T-helper 1 cell treated with Interleukin-12 subunit alpha and Interleukin-12 subunit beta and Interleukin-4 antibody, amounts not matched to agents 30 μg/mL and 1 μg/mL, for 36 hours (primary cell): ENCODE measurements around the gene CCL3.
A peak's percentile ranks its signal among the peaks of the same experiment; 100 is the strongest.
"Not testable (repeated sequence)": the region's sequence is repeated elsewhere in the genome, so short reads cannot be mapped to it uniquely, and the experiment has no call there.

Source experiments
- H3K27ac Mint-ChIP-seq: one replicate; pipeline ENCODE4 v1.8.0; 2021; ENCODE audit warnings: mild to moderate bottlenecking, mixed read lengths
- H3K27me3 Mint-ChIP-seq: one replicate; pipeline ENCODE4 v1.8.0; 2021; ENCODE audit warnings: low read depth, mixed read lengths
- H3K36me3 Mint-ChIP-seq: one replicate; pipeline ENCODE4 v1.8.0; 2021; ENCODE audit warnings: low read depth, mixed read lengths
- H3K4me1 Mint-ChIP-seq: one replicate; pipeline ENCODE4 v1.8.0; 2021; ENCODE audit warnings: low read depth, mixed read lengths
- H3K4me3 Mint-ChIP-seq: one replicate; pipeline ENCODE4 v1.8.0; 2021; ENCODE audit warnings: mild to moderate bottlenecking, moderate library complexity, mixed read lengths
- H3K9me3 Mint-ChIP-seq: one replicate; pipeline ENCODE4 v1.8.0; 2021; ENCODE audit warnings: mixed read lengths

CCL3 gene

GRCh38 chr17:36124879-36125824, 35.2 kb upstream of the CCL3 start:
- Mint-ChIP-seq H3K36me3 (no peaks in the 10 kb centered on the region), H3K4me1 (no peaks in the 10 kb centered on the region), H3K9me3 (peaks cover 14% of the 10 kb centered on the region), H3K27me3 (peaks cover 22% of the 10 kb centered on the region), H3K27ac (no peak overlapping the region), H3K4me3 (no peak overlapping the region)

- Mint-ChIP-seq H3K4me3 (no peak overlapping the region), H3K9me3 (peaks cover 14% of the 10 kb centered on the region), H3K36me3 (no peaks in the 10 kb centered on the region), H3K4me1 (no peaks in the 10 kb centered on the region), H3K27ac (no peak overlapping the region), H3K27me3 (peaks cover 8% of the 10 kb centered on the region)
Observed at GRCh38 chr17:36123431-36123830, 33.5 kb upstream of the CCL3 start.

GRCh38 chr17:36121099-36121498, 31.2 kb upstream of the CCL3 start:
- not testable (repeated sequence) for H3K4me1 Mint-ChIP-seq, H3K27ac Mint-ChIP-seq

DNA sequence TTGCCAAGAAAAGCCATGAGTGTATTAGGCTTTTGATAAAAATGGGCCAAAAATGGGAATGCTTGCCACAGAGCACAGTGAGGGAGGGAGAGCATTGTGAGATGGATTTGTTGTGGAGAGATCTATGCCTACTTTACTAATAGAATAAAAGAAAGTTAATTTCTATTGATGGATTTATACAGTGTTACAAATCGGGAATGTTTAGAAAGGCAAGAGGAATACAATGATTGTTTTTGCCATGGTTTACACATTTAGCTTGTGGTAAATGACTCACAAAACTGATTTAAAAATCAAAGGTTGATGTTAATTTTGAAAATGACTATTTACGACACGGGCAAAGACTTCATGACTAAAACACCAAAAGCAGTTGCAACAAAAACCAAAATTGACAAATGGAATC, 30.3 kb upstream of the CCL3 start:
- Mint-ChIP-seq H3K27ac (no peak overlapping the region), H3K4me1 (no peaks in the 10 kb centered on the region), H3K27me3 (peaks cover 4% of the 10 kb centered on the region), H3K36me3 (no peaks in the 10 kb centered on the region), H3K4me3 (no peak overlapping the region), H3K9me3 (peaks cover 3% of the 10 kb centered on the region)

More at GRCh38 chr17:36121099-36121498, 31.2 kb upstream of the CCL3 start:
- H3K9me3 Mint-ChIP-seq, result peaks cover 11% of the 10 kb centered on the region
- H3K4me3 Mint-ChIP-seq, H3K36me3 Mint-ChIP-seq, H3K27me3 Mint-ChIP-seq: not testable (repeated sequence)

DNA sequence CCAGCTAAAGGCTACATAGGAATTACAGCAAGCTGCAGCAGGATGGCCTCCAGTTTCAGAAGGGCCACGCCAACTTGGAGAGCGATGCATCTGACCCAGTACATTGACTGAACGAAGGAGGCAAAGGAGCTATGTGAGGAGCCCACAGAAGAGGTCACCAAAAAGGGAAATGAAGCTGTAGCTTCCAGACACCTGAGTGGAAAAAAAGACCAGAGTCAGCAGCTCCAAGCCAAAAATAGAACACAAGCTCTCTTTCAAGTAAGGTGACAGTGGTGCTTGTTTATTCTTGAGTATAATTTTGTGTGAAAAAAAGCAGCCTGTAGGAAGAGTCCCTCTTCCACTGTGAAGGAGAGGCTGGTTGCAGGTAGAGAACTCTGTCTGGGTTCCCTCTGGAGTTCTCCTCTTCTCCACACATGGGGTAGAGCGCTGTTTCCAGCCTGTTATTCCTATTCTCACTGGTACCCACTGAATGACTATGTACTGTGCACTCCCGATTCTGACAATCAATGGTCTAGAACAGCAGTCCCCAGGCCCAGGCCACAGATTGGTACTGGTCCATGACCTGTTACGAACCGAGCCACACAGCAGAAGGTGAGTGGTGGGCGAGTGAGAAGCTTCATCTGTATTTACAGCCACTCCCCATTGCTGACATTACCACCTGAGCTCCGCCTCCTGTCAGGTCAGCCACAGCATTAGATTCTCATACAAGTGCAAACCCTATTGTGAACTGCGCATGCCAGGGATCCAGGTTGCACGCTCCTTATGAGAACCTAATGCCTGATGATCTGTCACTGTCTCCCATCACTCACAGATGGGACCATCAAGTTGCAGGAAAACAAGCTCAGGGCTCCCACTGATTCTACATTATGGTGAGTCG, 28.8 kb upstream of the CCL3 start:
- peaks cover 4% of the 10 kb centered on the region for H3K27me3 Mint-ChIP-seq
- H3K9me3 Mint-ChIP-seq, result peaks cover 4% of the 10 kb centered on the region
- no peaks in the 10 kb centered on the region for H3K4me1 Mint-ChIP-seq
- H3K27ac Mint-ChIP-seq, result peak overlapping the region; percentile 46
- H3K4me3 Mint-ChIP-seq, result no peak overlapping the region
- no peaks in the 10 kb centered on the region for H3K36me3 Mint-ChIP-seq

DNA sequence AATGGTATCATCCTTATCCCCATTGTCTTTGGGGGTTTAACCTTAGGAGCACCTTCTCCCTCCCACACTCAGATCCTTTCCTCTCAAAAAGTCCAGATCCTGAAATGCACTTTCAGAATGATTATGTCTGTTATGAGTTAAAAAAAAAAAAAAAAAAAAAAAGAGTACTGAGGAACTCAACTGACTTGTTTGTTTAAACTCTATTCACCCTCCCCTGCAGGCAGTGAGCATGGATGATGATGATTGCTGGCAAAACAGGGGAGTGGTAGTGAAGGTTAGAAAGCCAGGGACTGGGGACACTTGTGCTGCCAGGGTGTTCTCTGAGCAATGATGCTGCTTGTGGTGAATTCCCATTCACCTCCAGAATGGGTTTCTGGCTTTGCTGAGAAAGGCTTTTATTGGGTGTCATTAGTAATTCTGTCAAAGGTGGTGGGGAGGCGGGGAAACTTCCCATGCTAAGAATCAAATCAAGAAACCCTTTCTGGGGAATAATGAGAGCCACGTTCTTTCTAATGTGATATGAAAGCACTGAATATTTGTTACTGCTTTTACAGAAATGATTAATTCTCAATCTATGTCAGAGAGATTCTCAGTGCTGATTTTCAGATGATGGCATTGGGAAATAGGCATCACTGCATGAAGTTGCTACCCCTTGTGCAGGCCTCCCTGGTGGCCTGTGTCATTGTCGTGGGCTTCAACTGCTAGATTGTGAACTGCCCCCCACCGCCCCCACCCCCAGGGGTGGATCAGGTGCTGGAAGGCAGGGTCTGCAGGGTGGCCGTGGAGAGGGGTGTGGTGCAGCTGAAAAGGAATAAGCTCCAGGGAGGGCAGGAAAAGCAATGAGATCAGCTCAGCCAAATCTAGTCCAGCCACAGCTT, 27.8 kb upstream of the CCL3 start:
- H3K4me1 Mint-ChIP-seq, result no peaks in the 10 kb centered on the region
- peaks cover 8% of the 10 kb centered on the region for H3K9me3 Mint-ChIP-seq
- H3K27me3 Mint-ChIP-seq, result peaks cover 4% of the 10 kb centered on the region
- no peaks in the 10 kb centered on the region for H3K36me3 Mint-ChIP-seq
- H3K27ac Mint-ChIP-seq, result peak overlapping the region; percentile 46
- H3K4me3 Mint-ChIP-seq, result no peak overlapping the region

- H3K27me3 Mint-ChIP-seq, H3K27ac Mint-ChIP-seq, H3K4me3 Mint-ChIP-seq, H3K36me3 Mint-ChIP-seq, H3K4me1 Mint-ChIP-seq: not testable (repeated sequence)
- peaks cover 13% of the 10 kb centered on the region for H3K9me3 Mint-ChIP-seq
Observed at GRCh38 chr17:36115649-36115977, 25.7 kb upstream of the CCL3 start.

GRCh38 chr17:36114971-36115648, 25.2 kb upstream of the CCL3 start:
- not testable (repeated sequence) for H3K36me3 Mint-ChIP-seq, H3K27ac Mint-ChIP-seq, H3K4me1 Mint-ChIP-seq, H3K27me3 Mint-ChIP-seq, H3K4me3 Mint-ChIP-seq
- H3K9me3 Mint-ChIP-seq, result peaks cover 13% of the 10 kb centered on the region

DNA sequence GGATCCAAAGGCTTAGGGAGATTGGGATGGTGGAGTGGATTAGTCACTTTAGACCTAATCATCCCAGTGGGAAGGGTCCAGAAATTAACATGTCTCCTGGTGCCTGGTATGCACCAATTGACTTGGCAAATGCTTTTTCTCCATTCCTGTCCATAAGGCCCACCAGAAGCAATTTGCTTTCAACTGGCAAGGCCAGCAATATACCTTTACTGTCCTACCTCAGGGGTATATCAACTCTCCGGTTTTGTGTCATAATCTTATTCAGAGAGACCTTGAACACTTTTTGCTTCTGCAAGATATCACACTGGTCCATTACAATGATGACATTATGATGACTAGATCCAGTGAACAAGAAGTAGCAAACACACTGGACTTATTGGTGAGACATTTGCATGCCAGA, 23.2 kb upstream of the CCL3 start:
- not testable (repeated sequence) for H3K4me3 Mint-ChIP-seq, H3K27ac Mint-ChIP-seq, H3K27me3 Mint-ChIP-seq, H3K4me1 Mint-ChIP-seq, H3K36me3 Mint-ChIP-seq
- H3K9me3 Mint-ChIP-seq, result peaks cover 13% of the 10 kb centered on the region

DNA sequence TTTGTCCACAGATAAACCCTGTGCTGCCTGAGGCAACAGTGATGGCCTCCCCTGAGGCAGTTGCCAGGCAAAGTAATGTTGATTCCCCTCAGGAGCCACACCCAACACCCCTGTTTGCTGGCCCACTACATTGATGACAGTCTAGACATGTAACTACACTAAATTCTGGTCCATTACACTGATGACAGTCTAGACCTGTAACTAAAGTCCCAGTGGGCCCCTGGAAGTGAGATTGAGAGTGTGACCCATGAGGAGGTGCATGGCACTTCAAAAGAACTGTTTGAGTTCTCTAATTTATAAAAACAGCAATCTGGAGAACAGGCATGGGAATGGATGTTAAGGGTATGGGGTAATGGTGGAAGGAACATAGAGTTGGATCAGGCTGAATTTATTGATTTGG, 22.6 kb upstream of the CCL3 start:
- H3K4me3 Mint-ChIP-seq, result no peak overlapping the region
- no peaks in the 10 kb centered on the region for H3K4me1 Mint-ChIP-seq
- no peak overlapping the region for H3K27ac Mint-ChIP-seq
- H3K27me3 Mint-ChIP-seq, result no peaks in the 10 kb centered on the region
- peaks cover 13% of the 10 kb centered on the region for H3K9me3 Mint-ChIP-seq
- H3K36me3 Mint-ChIP-seq, result no peaks in the 10 kb centered on the region

DNA sequence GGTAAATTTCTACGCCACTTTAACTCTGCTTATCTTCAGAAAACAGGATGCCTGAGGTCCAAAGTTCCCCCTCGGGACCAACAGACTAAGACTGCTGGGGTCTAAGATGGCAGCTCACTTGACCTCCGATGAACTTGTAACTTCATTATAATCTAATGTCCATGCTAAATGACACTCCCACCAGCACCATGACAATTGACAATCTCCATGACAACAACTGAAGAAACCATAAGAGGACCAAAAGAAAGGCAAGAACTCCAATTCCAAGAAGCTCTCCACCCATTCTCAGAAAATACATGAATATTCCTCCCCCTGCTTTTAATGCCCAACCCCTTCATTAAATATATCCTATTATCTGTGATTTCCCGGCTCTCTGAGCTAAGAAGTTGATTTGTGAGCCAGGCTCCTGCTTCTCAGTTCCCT, 21.1 kb upstream of the CCL3 start:
- Mint-ChIP-seq H3K27me3 (no peaks in the 10 kb centered on the region), H3K27ac (no peak overlapping the region), H3K9me3 (peaks cover 13% of the 10 kb centered on the region), H3K4me1 (no peaks in the 10 kb centered on the region), H3K36me3 (no peaks in the 10 kb centered on the region), H3K4me3 (no peak overlapping the region)

GRCh38 chr17:36108265-36108664, 18.3 kb upstream of the CCL3 start:
- H3K4me3 Mint-ChIP-seq, H3K4me1 Mint-ChIP-seq, H3K9me3 Mint-ChIP-seq: not testable (repeated sequence)

DNA sequence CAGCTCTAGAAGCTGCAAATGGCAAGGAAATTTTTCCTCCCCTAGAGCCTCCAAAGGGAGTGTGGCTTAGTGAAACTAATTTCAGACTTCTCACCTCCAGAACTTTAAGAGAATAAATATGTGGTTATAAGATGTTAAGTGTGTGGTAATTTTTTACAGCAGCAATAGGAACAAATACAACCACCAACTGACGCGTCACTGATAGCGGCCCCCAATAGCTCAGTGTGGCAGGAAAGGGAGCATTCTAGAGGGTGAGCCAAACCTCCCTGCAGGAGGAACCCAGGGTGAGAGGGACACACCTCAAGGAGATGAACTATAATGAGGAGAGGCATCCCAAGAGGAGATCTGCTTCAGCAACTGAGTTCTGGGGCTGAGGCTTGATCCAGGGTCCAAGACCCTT, 17.7 kb upstream of the CCL3 start:
- no peak overlapping the region for H3K27ac Mint-ChIP-seq
- no peaks in the 10 kb centered on the region for H3K36me3 Mint-ChIP-seq
- H3K9me3 Mint-ChIP-seq, result peaks cover 5% of the 10 kb centered on the region
- H3K4me3 Mint-ChIP-seq, result no peak overlapping the region
- H3K4me1 Mint-ChIP-seq, result peaks cover 4% of the 10 kb centered on the region
- H3K27me3 Mint-ChIP-seq, result peaks cover 8% of the 10 kb centered on the region

More at GRCh38 chr17:36108265-36108664, 18.3 kb upstream of the CCL3 start:
- H3K27me3 Mint-ChIP-seq, H3K27ac Mint-ChIP-seq, H3K36me3 Mint-ChIP-seq: not testable (repeated sequence)

GRCh38 chr17:36106493-36106835, 16.5 kb upstream of the CCL3 start:
- Mint-ChIP-seq H3K4me1 (peaks cover 4% of the 10 kb centered on the region), H3K27me3 (peaks cover 8% of the 10 kb centered on the region), H3K9me3 (no peaks in the 10 kb centered on the region), H3K27ac (no peak overlapping the region), H3K4me3 (no peak overlapping the region), H3K36me3 (no peaks in the 10 kb centered on the region)
